HL-60 (cell line): ENCODE data around the gene ABCC4.

Source experiments
- DNase-seq, 2 experiments: peaks; one replicate each; pipeline ENCODE4 v3.0.0-alpha.2; 2010 to 2020; ENCODE audit warnings: low read depth in 1 of 2, low spot score in 1 of 2
- H3K27ac ChIP-seq: fragments of 250-450 bp; sonication (Bioruptor Pico); replicated peaks from 2 replicates; pipeline ENCODE4 v1.5.1; 2020; ENCODE audit warnings: mild to moderate bottlenecking, moderate library complexity
- H3K27me3 ChIP-seq: fragments of 250-450 bp; sonication (Bioruptor Pico); 2 replicates; pipeline ENCODE4 v1.5.1; 2021; ENCODE audit warnings: mild to moderate bottlenecking, moderate library complexity; ENCODE audit not compliant: insufficient read depth, poor library complexity, severe bottlenecking
- H3K4me3 ChIP-seq: replicated peaks from 2 replicates; pipeline ENCODE4 v1.5.1; 2011; ENCODE audit warnings: mild to moderate bottlenecking, control low read depth, low read length; ENCODE audit not compliant: insufficient read depth
- GABPA ChIP-seq: IDR thresholded peaks from 2 replicates; pipeline ENCODE4 v1.6.1; 2012; ENCODE audit warnings: low read depth
- POLR2AphosphoS5 ChIP-seq: IDR thresholded peaks from 2 replicates; pipeline ENCODE4 v1.6.1; 2012; ENCODE audit warnings: low read depth
- SPI1 ChIP-seq: IDR thresholded peaks from 2 replicates; pipeline ENCODE4 v1.6.1; 2012; ENCODE audit warnings: low read depth, mild to moderate bottlenecking, borderline replicate concordance
- TF ChIP-seq, protein P1 (sequence below): IDR thresholded peaks from one replicate; pipeline ENCODE4 v1.5.1; 2011; ENCODE audit warnings: low read length, control low read depth, inconsistent platforms; ENCODE audit not compliant: insufficient read depth
- TF ChIP-seq, protein P2 (sequence below): IDR thresholded peaks from 2 replicates; pipeline ENCODE4 v1.6.1; 2012; ENCODE audit warnings: low read depth; ENCODE audit not compliant: insufficient replicate concordance

ABCC4 gene

DNA sequence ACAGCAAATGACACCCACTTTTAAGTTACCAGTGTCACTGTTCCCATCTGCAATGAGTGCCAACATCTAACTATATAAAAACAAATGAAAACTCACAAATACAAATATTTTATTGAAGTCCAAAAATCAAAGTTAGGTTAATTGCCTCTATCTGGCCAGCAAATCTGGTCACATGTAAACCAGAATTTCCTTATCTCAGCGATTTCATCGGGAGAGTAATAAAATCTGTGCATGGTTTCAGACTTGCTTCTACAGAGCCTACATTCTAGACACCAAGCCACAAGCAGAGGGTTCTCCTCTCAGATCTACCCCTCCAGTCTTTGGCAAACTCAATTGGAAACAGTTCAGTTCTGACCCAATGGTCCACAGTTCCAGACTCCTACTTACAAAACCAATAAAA is 189.6 kb downstream of the ABCC4 start:
- no peaks in the 10 kb centered on the region for H3K27me3 ChIP-seq
- DNase-seq, result no peak
- H3K4me3 ChIP-seq, result no peak overlapping the region
- H3K27ac ChIP-seq, result no peak overlapping the region
- no peak for TF ChIP-seq POLR2AphosphoS5
- no peak for TF ChIP-seq SPI1
- TF ChIP-seq, protein P1, sequence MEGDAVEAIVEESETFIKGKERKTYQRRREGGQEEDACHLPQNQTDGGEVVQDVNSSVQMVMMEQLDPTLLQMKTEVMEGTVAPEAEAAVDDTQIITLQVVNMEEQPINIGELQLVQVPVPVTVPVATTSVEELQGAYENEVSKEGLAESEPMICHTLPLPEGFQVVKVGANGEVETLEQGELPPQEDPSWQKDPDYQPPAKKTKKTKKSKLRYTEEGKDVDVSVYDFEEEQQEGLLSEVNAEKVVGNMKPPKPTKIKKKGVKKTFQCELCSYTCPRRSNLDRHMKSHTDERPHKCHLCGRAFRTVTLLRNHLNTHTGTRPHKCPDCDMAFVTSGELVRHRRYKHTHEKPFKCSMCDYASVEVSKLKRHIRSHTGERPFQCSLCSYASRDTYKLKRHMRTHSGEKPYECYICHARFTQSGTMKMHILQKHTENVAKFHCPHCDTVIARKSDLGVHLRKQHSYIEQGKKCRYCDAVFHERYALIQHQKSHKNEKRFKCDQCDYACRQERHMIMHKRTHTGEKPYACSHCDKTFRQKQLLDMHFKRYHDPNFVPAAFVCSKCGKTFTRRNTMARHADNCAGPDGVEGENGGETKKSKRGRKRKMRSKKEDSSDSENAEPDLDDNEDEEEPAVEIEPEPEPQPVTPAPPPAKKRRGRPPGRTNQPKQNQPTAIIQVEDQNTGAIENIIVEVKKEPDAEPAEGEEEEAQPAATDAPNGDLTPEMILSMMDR, result no peak
- TF ChIP-seq, protein P2, sequence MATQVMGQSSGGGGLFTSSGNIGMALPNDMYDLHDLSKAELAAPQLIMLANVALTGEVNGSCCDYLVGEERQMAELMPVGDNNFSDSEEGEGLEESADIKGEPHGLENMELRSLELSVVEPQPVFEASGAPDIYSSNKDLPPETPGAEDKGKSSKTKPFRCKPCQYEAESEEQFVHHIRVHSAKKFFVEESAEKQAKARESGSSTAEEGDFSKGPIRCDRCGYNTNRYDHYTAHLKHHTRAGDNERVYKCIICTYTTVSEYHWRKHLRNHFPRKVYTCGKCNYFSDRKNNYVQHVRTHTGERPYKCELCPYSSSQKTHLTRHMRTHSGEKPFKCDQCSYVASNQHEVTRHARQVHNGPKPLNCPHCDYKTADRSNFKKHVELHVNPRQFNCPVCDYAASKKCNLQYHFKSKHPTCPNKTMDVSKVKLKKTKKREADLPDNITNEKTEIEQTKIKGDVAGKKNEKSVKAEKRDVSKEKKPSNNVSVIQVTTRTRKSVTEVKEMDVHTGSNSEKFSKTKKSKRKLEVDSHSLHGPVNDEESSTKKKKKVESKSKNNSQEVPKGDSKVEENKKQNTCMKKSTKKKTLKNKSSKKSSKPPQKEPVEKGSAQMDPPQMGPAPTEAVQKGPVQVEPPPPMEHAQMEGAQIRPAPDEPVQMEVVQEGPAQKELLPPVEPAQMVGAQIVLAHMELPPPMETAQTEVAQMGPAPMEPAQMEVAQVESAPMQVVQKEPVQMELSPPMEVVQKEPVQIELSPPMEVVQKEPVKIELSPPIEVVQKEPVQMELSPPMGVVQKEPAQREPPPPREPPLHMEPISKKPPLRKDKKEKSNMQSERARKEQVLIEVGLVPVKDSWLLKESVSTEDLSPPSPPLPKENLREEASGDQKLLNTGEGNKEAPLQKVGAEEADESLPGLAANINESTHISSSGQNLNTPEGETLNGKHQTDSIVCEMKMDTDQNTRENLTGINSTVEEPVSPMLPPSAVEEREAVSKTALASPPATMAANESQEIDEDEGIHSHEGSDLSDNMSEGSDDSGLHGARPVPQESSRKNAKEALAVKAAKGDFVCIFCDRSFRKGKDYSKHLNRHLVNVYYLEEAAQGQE, result no peak

DNA sequence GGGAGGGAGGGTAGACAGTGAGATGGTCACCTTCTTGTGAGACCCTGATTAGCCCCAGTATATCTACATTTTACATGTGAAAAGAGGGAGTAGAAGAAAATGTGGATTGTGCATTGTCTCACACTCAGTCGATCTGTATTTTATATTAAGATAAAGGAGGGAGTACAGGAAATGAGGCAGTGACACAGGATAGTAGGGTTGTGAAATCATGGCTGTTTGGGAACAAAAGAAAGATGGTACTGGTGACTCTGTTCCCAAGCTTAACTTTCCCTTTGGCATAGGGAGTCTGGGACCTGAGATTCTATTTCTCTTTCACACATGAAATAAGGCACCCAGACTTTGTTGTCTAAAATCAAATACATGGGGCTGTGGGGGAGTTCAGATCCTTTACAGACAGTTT is 194.7 kb downstream of the ABCC4 start:
- TF ChIP-seq, protein P2, result no peak
- no peak for TF ChIP-seq SPI1
- TF ChIP-seq, protein P1, result no peak
- no peak for TF ChIP-seq POLR2AphosphoS5
- no peak for TF ChIP-seq GABPA
- no peak overlapping the region for H3K27ac ChIP-seq
- H3K4me3 ChIP-seq, result no peak overlapping the region
- H3K27me3 ChIP-seq, result no peaks in the 10 kb centered on the region
- no peak for DNase-seq

DNA sequence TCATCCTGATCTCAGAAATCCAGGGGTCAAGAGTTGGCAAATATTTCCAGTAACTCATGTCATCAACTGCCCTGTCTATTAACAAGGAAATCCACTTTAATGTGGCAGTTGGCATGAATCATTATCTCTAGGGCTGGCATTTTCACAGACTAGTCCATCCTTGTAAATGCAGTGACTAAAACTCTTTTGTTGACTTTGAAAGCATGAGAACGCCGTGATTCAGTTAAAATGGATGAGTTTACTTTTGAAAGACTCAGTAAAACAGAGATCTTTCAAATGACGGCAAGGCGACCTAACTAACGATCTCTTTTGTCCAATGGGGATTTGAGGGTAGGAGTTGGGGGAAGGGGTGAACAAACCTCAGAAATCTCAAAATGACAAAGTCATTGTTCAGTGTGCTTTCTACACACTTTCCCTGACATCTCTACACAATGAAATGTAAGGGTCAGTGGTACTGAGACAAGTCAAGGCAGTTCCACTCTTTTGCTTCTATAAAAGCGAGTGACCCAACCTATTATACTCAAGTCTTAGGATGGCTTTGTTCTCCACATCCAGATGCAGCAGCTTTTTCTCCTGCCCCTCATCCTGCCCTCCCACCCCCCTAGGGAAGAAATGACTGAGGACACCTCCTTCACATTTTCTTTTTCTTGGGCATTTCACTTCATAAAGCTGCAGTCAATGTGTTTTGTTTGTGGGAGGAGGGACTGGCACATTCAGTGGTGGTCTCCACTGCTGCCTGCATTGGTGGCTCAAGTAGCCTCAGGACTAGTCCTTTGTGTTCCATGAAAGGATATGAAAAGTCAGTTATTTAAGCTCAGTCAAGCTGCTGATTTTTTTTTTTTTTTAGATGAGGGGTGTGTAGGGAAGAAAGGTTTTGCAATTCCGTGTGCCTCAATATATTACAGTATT is 200.5 kb downstream of the ABCC4 start:
- no peak overlapping the region for H3K4me3 ChIP-seq
- no peaks in the 10 kb centered on the region for H3K27me3 ChIP-seq
- no peak overlapping the region for H3K27ac ChIP-seq
- no peak for DNase-seq
- no peak for TF ChIP-seq GABPA
- TF ChIP-seq, protein P1, result no peak
- no peak for TF ChIP-seq POLR2AphosphoS5
- TF ChIP-seq, protein P2, result no peak
